GM12878 (cell line): ENCODE data around the gene LTA. TPM values are rescaled to one million over a fixed set of nuclear protein-coding genes. Genes with fewer than 3 reads are reported as not detected.

Source experiments
- ASH2L ChIP-seq: fragments of 300-600, 200-600 bp; sonication (generic); IDR thresholded peaks from 2 replicates; pipeline ENCODE4 v1.6.1; 2017; ENCODE audit warnings: low read depth, mild to moderate bottlenecking, borderline replicate concordance
- CHD1 ChIP-seq: IDR thresholded peaks from 2 replicates; pipeline ENCODE4 v1.6.1; 2012; ENCODE audit warnings: low read depth, low read length, improper control_type of control experiment
- EED ChIP-seq: sonication (generic); IDR thresholded peaks from 2 replicates; pipeline ENCODE4 v1.6.1; 2016; ENCODE audit warnings: antibody characterized with exemption, low read depth
- EGR1 ChIP-seq, 2 experiments: IDR thresholded peaks; 1 replicate in 1 of 2; 2 replicates in 1 of 2; pipeline ENCODE4 v1.6.1; 2011 to 2012; ENCODE audit warnings: low read depth in 2 of 2, low read length in 2 of 2, borderline replicate concordance in 1 of 2, mild to moderate bottlenecking in 1 of 2, moderate library complexity in 1 of 2
- FOXK2 ChIP-seq: fragments of 450-650 bp; IDR thresholded peaks from 2 replicates; pipeline ENCODE4 v1.6.1; 2017; ENCODE audit warnings: mild to moderate bottlenecking, moderate library complexity
- IRF4 ChIP-seq: IDR thresholded peaks from 2 replicates; pipeline ENCODE4 v1.6.1; 2011; ENCODE audit warnings: low read depth, low read length
- KDM1A ChIP-seq: fragments of 200-600 bp; sonication (generic); IDR thresholded peaks from 2 replicates; pipeline ENCODE4 v1.6.1; 2016; ENCODE audit warnings: borderline replicate concordance
- MEF2A ChIP-seq: IDR thresholded peaks from 2 replicates; pipeline ENCODE4 v1.6.1; 2011; ENCODE audit warnings: low read depth, mild to moderate bottlenecking, low read length, moderate library complexity; ENCODE audit not compliant: insufficient read depth
- MTA3 ChIP-seq: IDR thresholded peaks from 2 replicates; pipeline ENCODE4 v1.6.1; 2012; ENCODE audit warnings: low read length, inconsistent platforms, borderline replicate concordance
- RAD21 ChIP-seq: IDR thresholded peaks from 2 replicates; pipeline ENCODE4 v1.6.1; 2011; ENCODE audit warnings: mild to moderate bottlenecking, low read depth, low read length, moderate library complexity; ENCODE audit not compliant: insufficient read depth
- RB1 ChIP-seq: fragments of 450-650 bp; formaldehyde crosslinking; IDR thresholded peaks from 2 replicates; pipeline ENCODE4 v1.6.1; 2017; ENCODE audit warnings: mild to moderate bottlenecking, borderline replicate concordance
- SIN3A ChIP-seq: IDR thresholded peaks from 2 replicates; pipeline ENCODE4 v1.6.1; 2012; ENCODE audit warnings: low read depth, low read length, improper control_type of control experiment
- SREBF1 ChIP-seq: IDR thresholded peaks from 2 replicates; pipeline ENCODE4 v1.6.1; 2012; ENCODE audit warnings: mild to moderate bottlenecking, low read length
- TAF1 ChIP-seq: IDR thresholded peaks from 2 replicates; pipeline ENCODE4 v1.6.1; 2011; ENCODE audit warnings: mild to moderate bottlenecking, low read depth, low read length, borderline replicate concordance
- WRNIP1 ChIP-seq: IDR thresholded peaks from 2 replicates; pipeline ENCODE4 v1.6.1; 2011; ENCODE audit warnings: low read depth, low read length, improper control_type of control experiment, borderline replicate concordance
- ZNF217 ChIP-seq: fragments of 450-650 bp; IDR thresholded peaks from 2 replicates; pipeline ENCODE4 v1.6.1; 2017; ENCODE audit warnings: antibody characterized with exemption, mild to moderate bottlenecking
- polyA plus RNA-seq, 11 experiments: library from polyadenylated mRNA; depleted of rRNA in 4 of 11; unstranded in 6 of 11; stranded (reverse) in 5 of 11; fragments of >200 nt; fragmentation: Nextera tagmentation in 4 of 11; fragmentation: Illumina TruSeq in 1 of 11; extraction: Ambion mirVana in 4 of 11; extraction: Trizol in 1 of 11; gene quantifications; 1 replicate in 1 of 11; 2 replicates in 10 of 11; pipeline versions ENCODE4 v1.2.1 to v1.2.3, GENCODE V29; 2011 to 2016; ENCODE audit warnings: inconsistent platforms in 2 of 11, missing spikeins in 2 of 11, low read depth in 1 of 11
- total RNA-seq, 4 experiments: library from RNA; depleted of rRNA in 3 of 4; stranded (reverse); fragments of >200 nt in 3 of 4; fragmentation: Illumina TruSeq in 1 of 4; extraction: Trizol in 1 of 4; gene quantifications; 2 replicates each; pipeline versions ENCODE4 v1.2.1 to v1.2.3, GENCODE V29; 2013 to 2021
- TF ChIP-seq, protein P1 (sequence below): IDR thresholded peaks from 2 replicates; pipeline ENCODE4 v1.6.1; 2012; ENCODE audit warnings: improper control_type of control experiment, low read depth, low read length; ENCODE audit not compliant: insufficient replicate concordance
- TF ChIP-seq, protein P2 (sequence below): IDR thresholded peaks from 2 replicates; pipeline ENCODE4 v1.6.1; 2012; ENCODE audit warnings: mild to moderate bottlenecking, low read depth, low read length
- TF ChIP-seq, protein P3 (sequence below): fragments of 450-650 bp; IDR thresholded peaks from 2 replicates; pipeline ENCODE4 v1.6.1; 2017; ENCODE audit warnings: mild to moderate bottlenecking, moderate library complexity

The LTA gene
- total and polyA plus RNA-seq, 10 of the 15 experiments (the other 5 are each of a cell fraction or from before 2014, with no cell fraction given): 27.5 to 100 (median 75.1) TPM

DNA sequence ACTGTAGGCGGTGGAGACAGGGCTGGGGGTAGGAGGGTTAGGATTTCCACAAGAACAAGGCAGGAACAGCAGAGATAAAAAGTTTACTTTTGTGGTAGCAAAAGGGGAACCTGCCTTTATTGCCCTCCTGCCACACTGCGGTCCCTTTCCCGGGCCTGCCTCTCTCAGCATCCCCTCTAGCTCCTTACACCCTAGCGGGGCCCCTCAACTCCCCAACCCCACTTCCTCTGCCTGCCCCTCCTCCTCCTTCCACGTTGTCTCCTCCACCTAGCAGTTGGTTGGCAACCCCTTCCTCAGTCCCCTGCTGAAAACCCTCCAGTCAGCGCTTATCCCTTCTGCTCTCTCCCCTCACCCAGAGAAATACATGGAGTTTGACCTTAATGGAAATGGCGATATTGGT, 43.7 kb downstream of the LTA start (continued):
- TF ChIP-seq IRF4 (no peak), SREBF1 (0 out of 2 replicates have a peak, but pooled peaks have one; percentile 17), RAD21 (no peak), KDM1A (no peak), MTA3 (no peak; the same call in 1 of the 2 replicates), MEF2A (no peak), SIN3A (no peak), EED (peak; percentile 60; the same call in 1 of the 2 replicates), ASH2L (no peak), WRNIP1 (no peak), ZNF217 (no peak), RB1 (no peak), FOXK2 (no peak), EGR1 (IDR thresholded peaks at IDR 0.05; ENCODE audit: borderline replicate concordance in 1 of 2, low read depth in 2 of 2, low read length in 2 of 2) (no peak; a peak in 1 of 3 replicates), TAF1 (0 out of 2 replicates have a peak, but pooled peaks have one; percentile 13), CHD1 (no peak)
- TF ChIP-seq, protein P1, sequence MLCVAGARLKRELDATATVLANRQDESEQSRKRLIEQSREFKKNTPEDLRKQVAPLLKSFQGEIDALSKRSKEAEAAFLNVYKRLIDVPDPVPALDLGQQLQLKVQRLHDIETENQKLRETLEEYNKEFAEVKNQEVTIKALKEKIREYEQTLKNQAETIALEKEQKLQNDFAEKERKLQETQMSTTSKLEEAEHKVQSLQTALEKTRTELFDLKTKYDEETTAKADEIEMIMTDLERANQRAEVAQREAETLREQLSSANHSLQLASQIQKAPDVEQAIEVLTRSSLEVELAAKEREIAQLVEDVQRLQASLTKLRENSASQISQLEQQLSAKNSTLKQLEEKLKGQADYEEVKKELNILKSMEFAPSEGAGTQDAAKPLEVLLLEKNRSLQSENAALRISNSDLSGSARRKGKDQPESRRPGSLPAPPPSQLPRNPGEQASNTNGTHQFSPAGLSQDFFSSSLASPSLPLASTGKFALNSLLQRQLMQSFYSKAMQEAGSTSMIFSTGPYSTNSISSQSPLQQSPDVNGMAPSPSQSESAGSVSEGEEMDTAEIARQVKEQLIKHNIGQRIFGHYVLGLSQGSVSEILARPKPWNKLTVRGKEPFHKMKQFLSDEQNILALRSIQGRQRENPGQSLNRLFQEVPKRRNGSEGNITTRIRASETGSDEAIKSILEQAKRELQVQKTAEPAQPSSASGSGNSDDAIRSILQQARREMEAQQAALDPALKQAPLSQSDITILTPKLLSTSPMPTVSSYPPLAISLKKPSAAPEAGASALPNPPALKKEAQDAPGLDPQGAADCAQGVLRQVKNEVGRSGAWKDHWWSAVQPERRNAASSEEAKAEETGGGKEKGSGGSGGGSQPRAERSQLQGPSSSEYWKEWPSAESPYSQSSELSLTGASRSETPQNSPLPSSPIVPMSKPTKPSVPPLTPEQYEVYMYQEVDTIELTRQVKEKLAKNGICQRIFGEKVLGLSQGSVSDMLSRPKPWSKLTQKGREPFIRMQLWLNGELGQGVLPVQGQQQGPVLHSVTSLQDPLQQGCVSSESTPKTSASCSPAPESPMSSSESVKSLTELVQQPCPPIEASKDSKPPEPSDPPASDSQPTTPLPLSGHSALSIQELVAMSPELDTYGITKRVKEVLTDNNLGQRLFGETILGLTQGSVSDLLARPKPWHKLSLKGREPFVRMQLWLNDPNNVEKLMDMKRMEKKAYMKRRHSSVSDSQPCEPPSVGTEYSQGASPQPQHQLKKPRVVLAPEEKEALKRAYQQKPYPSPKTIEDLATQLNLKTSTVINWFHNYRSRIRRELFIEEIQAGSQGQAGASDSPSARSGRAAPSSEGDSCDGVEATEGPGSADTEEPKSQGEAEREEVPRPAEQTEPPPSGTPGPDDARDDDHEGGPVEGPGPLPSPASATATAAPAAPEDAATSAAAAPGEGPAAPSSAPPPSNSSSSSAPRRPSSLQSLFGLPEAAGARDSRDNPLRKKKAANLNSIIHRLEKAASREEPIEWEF: no peak
- TF ChIP-seq, protein P2, sequence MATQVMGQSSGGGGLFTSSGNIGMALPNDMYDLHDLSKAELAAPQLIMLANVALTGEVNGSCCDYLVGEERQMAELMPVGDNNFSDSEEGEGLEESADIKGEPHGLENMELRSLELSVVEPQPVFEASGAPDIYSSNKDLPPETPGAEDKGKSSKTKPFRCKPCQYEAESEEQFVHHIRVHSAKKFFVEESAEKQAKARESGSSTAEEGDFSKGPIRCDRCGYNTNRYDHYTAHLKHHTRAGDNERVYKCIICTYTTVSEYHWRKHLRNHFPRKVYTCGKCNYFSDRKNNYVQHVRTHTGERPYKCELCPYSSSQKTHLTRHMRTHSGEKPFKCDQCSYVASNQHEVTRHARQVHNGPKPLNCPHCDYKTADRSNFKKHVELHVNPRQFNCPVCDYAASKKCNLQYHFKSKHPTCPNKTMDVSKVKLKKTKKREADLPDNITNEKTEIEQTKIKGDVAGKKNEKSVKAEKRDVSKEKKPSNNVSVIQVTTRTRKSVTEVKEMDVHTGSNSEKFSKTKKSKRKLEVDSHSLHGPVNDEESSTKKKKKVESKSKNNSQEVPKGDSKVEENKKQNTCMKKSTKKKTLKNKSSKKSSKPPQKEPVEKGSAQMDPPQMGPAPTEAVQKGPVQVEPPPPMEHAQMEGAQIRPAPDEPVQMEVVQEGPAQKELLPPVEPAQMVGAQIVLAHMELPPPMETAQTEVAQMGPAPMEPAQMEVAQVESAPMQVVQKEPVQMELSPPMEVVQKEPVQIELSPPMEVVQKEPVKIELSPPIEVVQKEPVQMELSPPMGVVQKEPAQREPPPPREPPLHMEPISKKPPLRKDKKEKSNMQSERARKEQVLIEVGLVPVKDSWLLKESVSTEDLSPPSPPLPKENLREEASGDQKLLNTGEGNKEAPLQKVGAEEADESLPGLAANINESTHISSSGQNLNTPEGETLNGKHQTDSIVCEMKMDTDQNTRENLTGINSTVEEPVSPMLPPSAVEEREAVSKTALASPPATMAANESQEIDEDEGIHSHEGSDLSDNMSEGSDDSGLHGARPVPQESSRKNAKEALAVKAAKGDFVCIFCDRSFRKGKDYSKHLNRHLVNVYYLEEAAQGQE: no peak
- TF ChIP-seq, protein P3, sequence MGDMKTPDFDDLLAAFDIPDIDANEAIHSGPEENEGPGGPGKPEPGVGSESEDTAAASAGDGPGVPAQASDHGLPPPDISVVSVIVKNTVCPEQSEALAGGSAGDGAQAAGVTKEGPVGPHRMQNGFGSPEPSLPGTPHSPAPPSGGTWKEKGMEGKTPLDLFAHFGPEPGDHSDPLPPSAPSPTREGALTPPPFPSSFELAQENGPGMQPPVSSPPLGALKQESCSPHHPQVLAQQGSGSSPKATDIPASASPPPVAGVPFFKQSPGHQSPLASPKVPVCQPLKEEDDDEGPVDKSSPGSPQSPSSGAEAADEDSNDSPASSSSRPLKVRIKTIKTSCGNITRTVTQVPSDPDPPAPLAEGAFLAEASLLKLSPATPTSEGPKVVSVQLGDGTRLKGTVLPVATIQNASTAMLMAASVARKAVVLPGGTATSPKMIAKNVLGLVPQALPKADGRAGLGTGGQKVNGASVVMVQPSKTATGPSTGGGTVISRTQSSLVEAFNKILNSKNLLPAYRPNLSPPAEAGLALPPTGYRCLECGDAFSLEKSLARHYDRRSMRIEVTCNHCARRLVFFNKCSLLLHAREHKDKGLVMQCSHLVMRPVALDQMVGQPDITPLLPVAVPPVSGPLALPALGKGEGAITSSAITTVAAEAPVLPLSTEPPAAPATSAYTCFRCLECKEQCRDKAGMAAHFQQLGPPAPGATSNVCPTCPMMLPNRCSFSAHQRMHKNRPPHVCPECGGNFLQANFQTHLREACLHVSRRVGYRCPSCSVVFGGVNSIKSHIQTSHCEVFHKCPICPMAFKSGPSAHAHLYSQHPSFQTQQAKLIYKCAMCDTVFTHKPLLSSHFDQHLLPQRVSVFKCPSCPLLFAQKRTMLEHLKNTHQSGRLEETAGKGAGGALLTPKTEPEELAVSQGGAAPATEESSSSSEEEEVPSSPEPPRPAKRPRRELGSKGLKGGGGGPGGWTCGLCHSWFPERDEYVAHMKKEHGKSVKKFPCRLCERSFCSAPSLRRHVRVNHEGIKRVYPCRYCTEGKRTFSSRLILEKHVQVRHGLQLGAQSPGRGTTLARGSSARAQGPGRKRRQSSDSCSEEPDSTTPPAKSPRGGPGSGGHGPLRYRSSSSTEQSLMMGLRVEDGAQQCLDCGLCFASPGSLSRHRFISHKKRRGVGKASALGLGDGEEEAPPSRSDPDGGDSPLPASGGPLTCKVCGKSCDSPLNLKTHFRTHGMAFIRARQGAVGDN: no peak
